HepG2 (cell line): ENCODE measurements around the gene SGMS1. TPM values are rescaled to one million over a fixed set of nuclear protein-coding genes. Genes with fewer than 3 reads are reported as not detected.

ENCODE experiments used
- ATF5 ChIP-seq: sonication (generic); formaldehyde crosslinking; IDR thresholded peaks from 2 replicates; pipeline ENCODE4 v1.4.0; 2020; ENCODE audit warnings: mild to moderate bottlenecking, low read depth, missing genetic modification reagents
- BCL6 ChIP-seq: IDR thresholded peaks from 2 replicates; pipeline ENCODE4 v1.6.1; 2016; ENCODE audit warnings: missing genetic modification reagents, missing compliant biosample characterization
- CREM ChIP-seq, 2 experiments: sonication (generic) in 1 of 2; formaldehyde crosslinking in 1 of 2; IDR thresholded peaks; 2 replicates each; pipeline versions ENCODE4 v1.4.0 to v1.6.1; 2016 to 2020; ENCODE audit warnings: antibody characterized with exemption in 1 of 2, mild to moderate bottlenecking in 1 of 2, missing genetic modification reagents in 1 of 2
- ELF1 ChIP-seq: sonication (generic); formaldehyde crosslinking; IDR thresholded peaks from 2 replicates; pipeline ENCODE4 v1.4.0; 2020; ENCODE audit warnings: missing genetic modification reagents
- FOXK2 ChIP-seq: fragments of 450-650 bp; IDR thresholded peaks from 2 replicates; pipeline ENCODE4 v1.6.1; 2016
- FOXO1 ChIP-seq: sonication (generic); formaldehyde crosslinking; IDR thresholded peaks from 2 replicates; pipeline ENCODE4 v1.4.0; 2020; ENCODE audit warnings: missing genetic modification reagents
- HDAC2 ChIP-seq: sonication (generic); formaldehyde crosslinking; IDR thresholded peaks from 2 replicates; pipeline ENCODE4 v1.4.0; 2020; ENCODE audit warnings: missing genetic modification reagents
- HOMEZ ChIP-seq: IDR thresholded peaks from 2 replicates; pipeline ENCODE4 v1.6.1; 2016; ENCODE audit warnings: low read depth
- JUNB ChIP-seq: sonication (generic); formaldehyde crosslinking; IDR thresholded peaks from 2 replicates; pipeline ENCODE4 v1.8.0; 2022; ENCODE audit warnings: missing genetic modification reagents, mild to moderate bottlenecking, borderline replicate concordance
- MAFF ChIP-seq: IDR thresholded peaks from 2 replicates; pipeline ENCODE4 v1.6.1; 2011; ENCODE audit warnings: low read depth, low read length, improper control_type of control experiment
- UBTF ChIP-seq: sonication (generic); formaldehyde crosslinking; IDR thresholded peaks from 2 replicates; pipeline ENCODE4 v1.4.0; 2020; ENCODE audit warnings: mild to moderate bottlenecking, missing genetic modification reagents
- ZNF256 ChIP-seq: sonication (generic); formaldehyde crosslinking; conservative IDR thresholded peaks from 2 replicates; pipeline ENCODE4 v1.4.0; 2020; ENCODE audit warnings: missing genetic modification reagents
- ZNF460 ChIP-seq: sonication (generic); formaldehyde crosslinking; IDR thresholded peaks from 2 replicates; pipeline ENCODE4 v1.5.1; 2020; ENCODE audit warnings: missing genetic modification reagents, mild to moderate bottlenecking, borderline replicate concordance
- ZNF562 ChIP-seq: sonication (generic); formaldehyde crosslinking; IDR thresholded peaks from 2 replicates; pipeline ENCODE4 v1.8.0; 2022; ENCODE audit warnings: missing genetic modification reagents, borderline replicate concordance
- ZNF891 ChIP-seq: sonication (generic); formaldehyde crosslinking; IDR thresholded peaks from 2 replicates; pipeline ENCODE4 v1.5.0; 2020; ENCODE audit warnings: mild to moderate bottlenecking, missing genetic modification reagents
- polyA plus RNA-seq, 8 experiments: library from polyadenylated mRNA; depleted of rRNA in 3 of 8; stranded (reverse) in 7 of 8; unstranded in 1 of 8; fragments of >200 nt; fragmentation: Illumina TruSeq in 4 of 8; extraction: Trizol in 4 of 8; gene quantifications; 2 replicates each; pipeline versions ENCODE4 v1.2.1 to v1.2.3, GENCODE V29; 2011 to 2016; ENCODE audit warnings: low read depth in 4 of 8, missing spikeins in 1 of 8, mixed read lengths in 1 of 8; ENCODE audit not compliant: insufficient read depth in 1 of 8
- total RNA-seq, 5 experiments: library from RNA; depleted of rRNA; stranded (reverse); fragments of >200 nt; fragmentation: Illumina TruSeq; extraction: Trizol; gene quantifications; 2 replicates each; pipeline ENCODE4 v1.2.3, GENCODE V29; 2016; ENCODE audit warnings: low read depth in 1 of 5
- TF ChIP-seq, protein P1 (sequence below): IDR thresholded peaks from 2 replicates; pipeline ENCODE4 v1.4.0; 2020; ENCODE audit warnings: mild to moderate bottlenecking, missing genetic modification reagents
- TF ChIP-seq, protein P2 (sequence below): sonication (generic); formaldehyde crosslinking; IDR thresholded peaks from 2 replicates; pipeline ENCODE4 v1.5.1; 2020; ENCODE audit warnings: missing genetic modification reagents, mild to moderate bottlenecking, borderline replicate concordance
- TF ChIP-seq, protein P3 (sequence below): sonication (generic); formaldehyde crosslinking; IDR thresholded peaks from 2 replicates; pipeline ENCODE4 v1.4.0; 2020; ENCODE audit warnings: missing genetic modification reagents

Gene SGMS1
- total and polyA plus RNA-seq, 2 of the 13 experiments (the other 11 are each of a cell fraction or from before 2014, with no cell fraction given) = 6.5 to 15.1 TPM

DNA sequence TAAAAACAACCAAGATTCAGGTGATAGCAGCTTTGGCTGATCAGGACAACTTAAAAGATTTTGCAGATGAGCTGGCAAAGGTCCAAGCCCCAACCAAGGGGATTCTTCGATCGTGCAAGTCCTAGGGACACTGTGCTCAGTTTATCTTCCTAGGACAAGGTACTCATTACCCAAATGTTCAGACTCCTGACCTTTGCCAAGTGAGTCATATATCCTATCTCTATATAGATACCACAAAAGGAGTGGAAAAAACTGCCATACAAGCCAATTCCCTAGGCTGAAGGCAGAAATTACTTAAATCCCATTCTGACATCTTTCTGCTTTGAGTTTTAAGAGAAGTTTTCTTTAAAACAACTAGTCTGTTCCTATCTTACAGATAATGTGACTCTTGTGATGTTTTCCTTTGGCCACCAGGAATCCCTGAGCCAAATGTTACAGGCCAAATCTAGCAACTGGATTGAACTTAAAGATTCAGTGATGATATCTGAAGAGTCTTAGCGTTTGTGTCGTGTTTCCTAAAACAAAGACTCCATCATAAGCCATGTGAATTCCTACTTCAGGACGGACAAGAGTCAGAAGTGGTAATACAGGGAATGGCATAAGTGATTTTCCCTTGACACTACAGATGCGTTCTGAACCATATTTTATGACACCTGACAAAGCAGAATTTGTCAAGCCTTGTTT lies 229.8 kb downstream of the SGMS1 start (continued):
- TF ChIP-seq, protein P1, sequence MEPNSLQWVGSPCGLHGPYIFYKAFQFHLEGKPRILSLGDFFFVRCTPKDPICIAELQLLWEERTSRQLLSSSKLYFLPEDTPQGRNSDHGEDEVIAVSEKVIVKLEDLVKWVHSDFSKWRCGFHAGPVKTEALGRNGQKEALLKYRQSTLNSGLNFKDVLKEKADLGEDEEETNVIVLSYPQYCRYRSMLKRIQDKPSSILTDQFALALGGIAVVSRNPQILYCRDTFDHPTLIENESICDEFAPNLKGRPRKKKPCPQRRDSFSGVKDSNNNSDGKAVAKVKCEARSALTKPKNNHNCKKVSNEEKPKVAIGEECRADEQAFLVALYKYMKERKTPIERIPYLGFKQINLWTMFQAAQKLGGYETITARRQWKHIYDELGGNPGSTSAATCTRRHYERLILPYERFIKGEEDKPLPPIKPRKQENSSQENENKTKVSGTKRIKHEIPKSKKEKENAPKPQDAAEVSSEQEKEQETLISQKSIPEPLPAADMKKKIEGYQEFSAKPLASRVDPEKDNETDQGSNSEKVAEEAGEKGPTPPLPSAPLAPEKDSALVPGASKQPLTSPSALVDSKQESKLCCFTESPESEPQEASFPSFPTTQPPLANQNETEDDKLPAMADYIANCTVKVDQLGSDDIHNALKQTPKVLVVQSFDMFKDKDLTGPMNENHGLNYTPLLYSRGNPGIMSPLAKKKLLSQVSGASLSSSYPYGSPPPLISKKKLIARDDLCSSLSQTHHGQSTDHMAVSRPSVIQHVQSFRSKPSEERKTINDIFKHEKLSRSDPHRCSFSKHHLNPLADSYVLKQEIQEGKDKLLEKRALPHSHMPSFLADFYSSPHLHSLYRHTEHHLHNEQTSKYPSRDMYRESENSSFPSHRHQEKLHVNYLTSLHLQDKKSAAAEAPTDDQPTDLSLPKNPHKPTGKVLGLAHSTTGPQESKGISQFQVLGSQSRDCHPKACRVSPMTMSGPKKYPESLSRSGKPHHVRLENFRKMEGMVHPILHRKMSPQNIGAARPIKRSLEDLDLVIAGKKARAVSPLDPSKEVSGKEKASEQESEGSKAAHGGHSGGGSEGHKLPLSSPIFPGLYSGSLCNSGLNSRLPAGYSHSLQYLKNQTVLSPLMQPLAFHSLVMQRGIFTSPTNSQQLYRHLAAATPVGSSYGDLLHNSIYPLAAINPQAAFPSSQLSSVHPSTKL (CRISPR knock-in tag) = peak; percentile 70
- TF ChIP-seq JUNB (CRISPR knock-in tag) (peak; percentile 79), ELF1 (CRISPR knock-in tag) (no peak), ZNF562 (CRISPR knock-in tag) (no peak), HDAC2 (CRISPR knock-in tag) (0 out of 2 replicates have a peak, but pooled peaks have one; percentile 35), FOXO1 (CRISPR knock-in tag) (peak; percentile 14; the same call in 1 of the 2 replicates), ZNF891 (CRISPR knock-in tag) (no peak), ATF5 (CRISPR knock-in tag) (no peak), FOXK2 (no peak), HOMEZ (CRISPR knock-in tag) (peak; percentile 82; the same call in 1 of the 2 replicates), UBTF (CRISPR knock-in tag) (no peak), BCL6 (CRISPR knock-in tag) (peak; percentile 76), CREM (IDR thresholded peaks at IDR 0.05) (peak; percentile 39; the same call in 1 of the 2 replicates), CREM (CRISPR knock-in tag; IDR thresholded peaks at IDR 0.05) (no peak), MAFF (0 out of 2 replicates have a peak, but pooled peaks have one; percentile 26), ZNF256 (CRISPR knock-in tag) (no peak), ZNF460 (no peak)
- TF ChIP-seq, protein P2, sequence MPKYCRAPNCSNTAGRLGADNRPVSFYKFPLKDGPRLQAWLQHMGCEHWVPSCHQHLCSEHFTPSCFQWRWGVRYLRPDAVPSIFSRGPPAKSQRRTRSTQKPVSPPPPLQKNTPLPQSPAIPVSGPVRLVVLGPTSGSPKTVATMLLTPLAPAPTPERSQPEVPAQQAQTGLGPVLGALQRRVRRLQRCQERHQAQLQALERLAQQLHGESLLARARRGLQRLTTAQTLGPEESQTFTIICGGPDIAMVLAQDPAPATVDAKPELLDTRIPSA (CRISPR knock-in tag) = no peak
- TF ChIP-seq, protein P3, sequence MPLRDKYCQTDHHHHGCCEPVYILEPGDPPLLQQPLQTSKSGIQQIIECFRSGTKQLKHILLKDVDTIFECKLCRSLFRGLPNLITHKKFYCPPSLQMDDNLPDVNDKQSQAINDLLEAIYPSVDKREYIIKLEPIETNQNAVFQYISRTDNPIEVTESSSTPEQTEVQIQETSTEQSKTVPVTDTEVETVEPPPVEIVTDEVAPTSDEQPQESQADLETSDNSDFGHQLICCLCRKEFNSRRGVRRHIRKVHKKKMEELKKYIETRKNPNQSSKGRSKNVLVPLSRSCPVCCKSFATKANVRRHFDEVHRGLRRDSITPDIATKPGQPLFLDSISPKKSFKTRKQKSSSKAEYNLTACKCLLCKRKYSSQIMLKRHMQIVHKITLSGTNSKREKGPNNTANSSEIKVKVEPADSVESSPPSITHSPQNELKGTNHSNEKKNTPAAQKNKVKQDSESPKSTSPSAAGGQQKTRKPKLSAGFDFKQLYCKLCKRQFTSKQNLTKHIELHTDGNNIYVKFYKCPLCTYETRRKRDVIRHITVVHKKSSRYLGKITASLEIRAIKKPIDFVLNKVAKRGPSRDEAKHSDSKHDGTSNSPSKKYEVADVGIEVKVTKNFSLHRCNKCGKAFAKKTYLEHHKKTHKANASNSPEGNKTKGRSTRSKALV (CRISPR knock-in tag) = no peak
